GM19239 (cell line): Measurements from ENCODE around the gene BCAN.

Experiments
- DNase-seq: peaks from one replicate; pipeline ENCODE4 v3.0.0; 2011; ENCODE audit warnings: low spot score; ENCODE audit not compliant: insufficient read length
- FAIRE-seq: peaks from 2 replicates; lab custom pipeline; 2011; peaks lifted over from hg19 to GRCh38; lab: Jason Lieb, UNC

The BCAN gene

DNA sequence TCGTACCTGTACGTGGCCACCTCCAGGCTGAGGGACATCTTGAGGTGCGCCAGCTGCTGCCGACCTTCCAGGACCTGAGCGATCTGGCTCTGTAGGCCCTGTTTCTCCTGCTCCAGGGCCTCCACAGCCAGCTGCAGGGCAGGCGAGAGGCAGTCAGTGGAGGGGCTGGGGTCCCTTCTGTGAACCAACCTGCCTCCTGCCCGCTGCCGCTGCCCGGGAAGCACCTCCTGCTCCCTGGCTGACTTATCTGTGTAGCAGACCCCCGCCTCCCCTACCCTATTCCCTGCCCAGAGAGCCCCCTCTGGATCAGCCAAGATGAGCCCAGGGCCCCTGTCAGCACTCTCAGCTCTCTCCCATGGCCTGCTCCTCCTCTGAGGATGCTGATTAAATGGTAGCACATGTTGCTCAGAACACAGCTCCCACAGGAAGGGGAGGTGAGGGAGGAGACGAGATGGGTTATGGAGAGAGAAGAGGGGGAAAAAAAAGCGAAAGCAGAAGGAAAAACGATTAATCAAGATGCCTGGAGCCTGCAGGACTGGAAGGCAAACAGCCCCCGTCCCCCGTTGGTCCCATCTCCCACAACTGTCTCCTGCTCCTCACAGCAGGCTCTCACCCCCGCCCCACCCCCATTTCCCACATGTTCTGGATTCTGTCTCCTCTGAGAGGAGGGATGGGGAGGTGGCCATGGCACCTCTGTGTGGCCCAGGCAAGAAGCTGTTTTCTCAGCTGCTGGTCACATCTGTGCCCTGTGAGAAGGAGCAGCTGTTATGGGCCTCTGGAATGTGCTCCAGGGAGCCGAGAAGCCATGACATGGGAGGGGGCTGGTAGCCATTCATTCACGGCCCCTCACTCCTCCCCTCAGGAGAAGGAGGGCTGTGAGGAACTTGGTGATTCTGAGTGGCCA is 33.5 kb downstream of the BCAN start:
- FAIRE-seq (no peak), DNase-seq (no peak)

DNA sequence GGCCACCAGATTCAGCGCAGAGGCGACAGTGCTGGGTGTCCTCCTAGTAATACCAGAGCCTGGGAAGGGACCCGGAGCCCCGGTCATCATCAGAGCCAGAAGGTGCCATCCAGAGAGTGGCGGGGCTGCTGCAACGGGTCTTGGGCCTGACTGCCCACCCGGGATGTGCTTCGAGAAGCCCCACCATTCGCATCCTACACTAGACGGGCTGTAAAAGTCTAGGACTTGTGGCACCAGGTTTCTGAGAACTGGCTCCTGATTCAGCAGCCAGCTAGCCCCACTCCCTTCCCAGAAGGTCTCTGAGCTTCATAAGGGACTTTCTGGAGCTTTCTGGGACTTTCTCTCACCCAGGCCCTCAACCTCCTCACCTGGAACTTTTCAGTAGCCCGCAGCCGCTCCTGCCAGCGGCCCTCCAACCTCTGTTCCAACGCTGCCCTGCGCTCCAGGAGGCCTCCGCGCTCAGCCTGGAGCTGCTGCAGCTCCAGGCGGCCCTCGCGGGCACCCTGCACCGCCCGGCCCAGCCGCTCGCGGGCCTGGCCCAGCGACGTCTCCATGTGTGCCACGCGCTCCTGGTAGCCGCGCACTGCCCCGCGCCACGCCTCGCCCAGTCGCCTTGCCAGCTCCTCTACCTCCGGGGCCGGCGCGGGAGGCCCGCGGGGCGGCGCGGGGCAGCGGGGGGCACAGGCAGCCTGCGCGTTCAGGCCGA is 34.4 kb downstream of the BCAN start:
- FAIRE-seq (no peak), DNase-seq (no peak)

DNA sequence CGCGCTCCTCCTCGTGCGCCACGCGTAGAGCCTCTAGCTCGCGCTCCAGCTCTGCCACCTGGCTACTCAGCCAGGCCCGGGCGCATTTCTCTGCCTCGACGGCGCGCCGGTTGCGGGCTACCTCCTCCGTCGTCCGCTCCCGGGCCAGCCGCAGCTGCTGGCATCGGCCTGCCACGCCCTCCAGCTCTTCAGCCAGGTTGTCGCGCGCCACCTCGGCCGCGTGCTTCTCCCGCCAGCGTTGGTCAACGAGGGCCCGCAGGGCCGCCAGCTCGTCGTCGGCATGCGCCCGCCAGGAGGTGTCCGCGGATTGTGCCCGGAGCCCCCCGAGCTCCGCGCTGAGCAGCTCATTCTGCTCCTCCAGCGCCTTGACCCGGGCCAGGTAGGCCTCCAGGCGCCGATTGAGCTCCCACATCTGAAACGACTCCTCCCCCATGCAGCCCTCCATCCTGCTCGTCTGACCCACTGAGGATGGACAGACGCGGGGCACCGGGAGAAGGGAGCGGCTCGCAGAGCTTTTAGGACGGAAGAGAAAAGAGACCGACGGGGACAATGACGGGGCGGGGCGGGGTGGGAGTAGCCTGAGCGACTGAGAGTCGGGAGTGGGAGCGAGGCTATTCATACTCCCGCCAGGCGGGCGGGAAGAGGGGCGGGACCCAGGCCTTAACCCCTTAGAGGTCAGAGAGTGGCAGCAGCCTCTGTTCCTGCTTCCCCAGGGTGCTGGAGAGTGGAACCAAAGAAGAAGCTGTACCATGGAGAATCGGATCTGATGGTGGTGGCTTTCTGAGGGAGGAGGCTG is 35.1 kb downstream of the BCAN start, which contains the start of gene NES:
Gene NES, minus strand, starts transcription at position 588 of the 796 bp plus-strand sequence. Its CDS starts 143 bp downstream, at position 445.
- DNase-seq: no peak

DNA sequence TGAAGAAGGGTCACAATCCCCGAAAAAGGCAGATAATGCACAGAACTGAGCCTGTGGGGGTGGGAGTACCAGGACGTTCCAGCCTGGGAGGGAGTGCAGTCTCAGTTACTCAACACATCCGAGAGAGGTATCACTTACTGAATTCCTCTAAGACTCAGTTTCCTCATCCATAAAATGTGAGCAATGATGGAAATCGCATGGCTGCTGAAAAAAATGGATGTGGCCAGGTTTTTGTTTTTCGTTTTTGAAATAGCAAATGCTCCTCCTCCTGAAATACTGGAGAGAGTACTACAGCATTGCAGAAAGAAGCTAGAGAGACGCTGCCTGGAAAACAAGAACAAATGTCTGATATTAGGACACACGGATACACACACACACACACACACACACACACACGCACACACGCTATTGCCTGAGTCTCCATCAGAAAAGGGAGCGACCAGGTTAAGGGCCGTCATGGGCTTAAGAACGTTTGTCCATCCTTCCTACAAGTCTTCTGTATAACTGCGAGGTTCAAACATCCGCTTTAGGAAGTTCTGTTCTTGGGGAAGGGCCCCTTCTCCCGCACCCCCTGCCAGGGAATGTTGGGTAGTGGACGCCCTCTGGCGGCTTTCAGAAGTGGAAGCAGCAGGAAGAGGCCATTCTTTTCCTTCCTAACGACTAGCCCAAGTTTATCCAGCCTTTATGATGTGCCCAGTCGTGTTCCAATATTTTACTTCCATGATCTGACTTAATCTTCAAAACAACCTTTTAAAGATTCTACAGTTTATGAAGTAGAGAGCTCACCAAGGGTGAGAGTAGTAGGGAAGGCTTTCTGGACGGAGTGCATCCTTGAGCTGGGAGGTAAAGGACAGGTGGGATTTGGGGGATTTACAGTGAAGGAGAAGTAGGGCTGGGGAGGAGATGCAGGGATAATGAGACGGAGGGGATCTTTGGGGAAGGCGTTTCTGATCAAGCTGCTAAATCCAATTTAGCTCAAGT is 36.0 kb downstream of the BCAN start:
- peak; percentile 82 for FAIRE-seq
- peak; percentile 58 for DNase-seq

More for the DNA sequence above, 35.1 kb downstream of the BCAN start, which contains the start of gene NES:
- no peak for FAIRE-seq

DNA sequence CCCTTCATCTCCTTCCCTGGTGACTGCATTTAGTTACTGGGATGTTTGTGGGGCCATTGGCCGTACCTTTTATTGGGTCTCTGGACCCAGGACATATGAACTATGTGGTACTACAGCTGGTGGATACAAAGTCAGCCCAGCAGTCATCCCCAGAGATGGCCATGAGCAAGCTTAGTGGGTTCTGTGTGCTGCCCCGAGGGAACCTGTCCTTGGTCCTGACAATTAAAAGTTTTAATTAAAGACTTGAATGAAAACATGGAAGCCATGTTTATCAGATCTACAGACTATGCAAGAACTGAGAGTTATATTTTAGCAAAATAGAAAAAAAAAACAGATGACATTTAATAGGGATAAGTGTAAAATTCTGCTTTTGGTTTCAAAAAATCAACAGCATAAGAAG is 38.1 kb downstream of the BCAN start:
- DNase-seq: no peak
- no peak for FAIRE-seq

DNA sequence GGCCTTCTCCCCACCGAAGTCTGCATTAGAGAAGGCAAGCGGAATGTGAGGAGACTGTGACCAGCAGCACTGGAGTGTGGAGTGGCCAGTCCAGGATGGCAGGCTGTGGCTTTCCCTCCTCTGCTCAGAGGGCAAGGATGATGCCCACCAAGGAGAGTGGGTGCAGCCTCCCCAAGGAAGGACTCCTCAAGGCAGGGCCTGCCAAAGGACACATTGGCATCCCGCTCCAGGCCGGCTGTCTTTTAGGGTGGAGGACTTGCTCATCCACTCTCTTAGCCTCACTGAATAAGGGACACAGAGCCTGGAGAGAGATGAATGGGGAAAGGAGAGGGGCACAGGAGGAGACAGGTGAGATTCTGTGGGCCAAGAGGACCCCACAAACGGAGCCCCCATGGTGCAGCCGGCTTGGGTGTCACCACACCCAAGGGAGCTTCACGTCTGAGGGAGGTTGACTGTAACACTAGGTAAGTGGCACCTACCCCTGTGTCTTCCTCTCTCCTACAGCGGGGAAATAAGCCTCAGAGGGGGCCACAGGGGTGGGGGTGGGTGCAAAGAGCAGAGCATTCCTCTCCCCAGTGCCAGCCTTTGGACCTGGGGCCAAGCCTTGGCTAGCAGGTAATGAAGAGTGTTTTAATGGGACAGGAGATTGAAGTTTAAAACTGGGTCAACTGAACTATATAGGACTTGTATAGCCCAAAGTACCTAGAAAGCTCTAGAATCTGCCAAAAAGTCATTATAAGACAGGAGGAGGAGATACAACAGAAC is 39.5 kb downstream of the BCAN start:
- no peak for DNase-seq
- FAIRE-seq: no peak

DNA sequence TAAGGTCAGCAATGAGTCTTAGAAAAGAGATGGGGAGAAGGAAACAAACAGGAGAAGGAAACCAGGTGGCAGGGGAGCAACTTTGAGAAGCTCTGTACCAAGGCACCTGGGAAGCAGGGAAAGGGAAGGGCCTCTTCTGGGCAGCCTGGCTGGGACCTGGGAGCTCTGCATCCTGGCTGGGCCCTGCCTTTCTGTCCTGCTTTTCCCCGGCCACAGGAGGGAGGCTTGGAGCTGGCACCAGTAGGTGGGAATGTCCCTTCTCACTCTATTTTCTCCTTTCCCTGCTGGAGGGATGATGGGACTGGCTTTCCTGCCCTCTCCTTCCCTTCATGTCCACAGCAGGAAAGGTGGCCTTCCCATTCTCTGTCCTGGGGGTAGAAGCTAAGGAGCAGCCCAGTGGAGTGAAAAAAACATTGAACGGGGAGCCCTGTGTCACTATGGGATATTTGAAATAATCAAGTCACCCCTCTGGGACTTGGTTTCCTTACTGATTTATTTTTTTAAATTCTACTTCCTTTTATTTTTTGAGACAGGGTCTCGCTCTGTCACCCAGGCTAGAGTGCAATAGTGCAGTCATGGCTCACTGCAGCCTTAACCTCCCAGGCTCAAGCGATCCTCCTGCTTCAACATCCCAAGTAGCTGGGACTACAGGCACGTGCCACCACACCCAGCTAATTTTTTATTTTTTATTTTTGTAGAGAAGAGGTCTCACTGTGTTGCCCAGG is 40.4 kb downstream of the BCAN start:
- DNase-seq: no peak
- FAIRE-seq: no peak

DNA sequence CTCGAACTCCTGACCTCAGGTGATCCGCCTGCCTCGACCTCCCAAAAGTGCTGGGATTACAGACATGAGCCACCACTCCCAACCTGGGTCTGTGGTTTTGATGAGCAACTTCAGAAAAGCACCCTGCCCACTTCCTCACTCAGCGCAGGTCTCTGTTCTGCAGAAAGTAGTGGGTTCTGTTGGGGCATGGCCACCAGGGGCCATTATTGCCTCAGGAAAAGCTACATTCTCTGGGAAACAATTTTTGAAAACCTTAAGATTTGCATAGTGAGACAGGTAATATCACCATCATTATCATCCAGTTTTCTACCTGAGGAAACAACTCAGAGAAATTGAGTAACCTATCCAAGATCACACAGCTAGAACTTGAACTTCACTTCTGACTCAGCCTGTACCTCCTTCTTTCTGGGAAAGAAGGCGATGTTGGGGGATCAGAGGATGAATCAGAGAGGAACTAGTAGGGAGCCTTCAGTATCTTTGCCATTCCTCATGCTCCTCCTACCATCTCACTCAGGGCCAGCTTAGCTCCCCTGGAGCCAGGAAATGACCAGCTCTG is 42.4 kb downstream of the BCAN start:
- no peak for DNase-seq
- FAIRE-seq: no peak

DNA sequence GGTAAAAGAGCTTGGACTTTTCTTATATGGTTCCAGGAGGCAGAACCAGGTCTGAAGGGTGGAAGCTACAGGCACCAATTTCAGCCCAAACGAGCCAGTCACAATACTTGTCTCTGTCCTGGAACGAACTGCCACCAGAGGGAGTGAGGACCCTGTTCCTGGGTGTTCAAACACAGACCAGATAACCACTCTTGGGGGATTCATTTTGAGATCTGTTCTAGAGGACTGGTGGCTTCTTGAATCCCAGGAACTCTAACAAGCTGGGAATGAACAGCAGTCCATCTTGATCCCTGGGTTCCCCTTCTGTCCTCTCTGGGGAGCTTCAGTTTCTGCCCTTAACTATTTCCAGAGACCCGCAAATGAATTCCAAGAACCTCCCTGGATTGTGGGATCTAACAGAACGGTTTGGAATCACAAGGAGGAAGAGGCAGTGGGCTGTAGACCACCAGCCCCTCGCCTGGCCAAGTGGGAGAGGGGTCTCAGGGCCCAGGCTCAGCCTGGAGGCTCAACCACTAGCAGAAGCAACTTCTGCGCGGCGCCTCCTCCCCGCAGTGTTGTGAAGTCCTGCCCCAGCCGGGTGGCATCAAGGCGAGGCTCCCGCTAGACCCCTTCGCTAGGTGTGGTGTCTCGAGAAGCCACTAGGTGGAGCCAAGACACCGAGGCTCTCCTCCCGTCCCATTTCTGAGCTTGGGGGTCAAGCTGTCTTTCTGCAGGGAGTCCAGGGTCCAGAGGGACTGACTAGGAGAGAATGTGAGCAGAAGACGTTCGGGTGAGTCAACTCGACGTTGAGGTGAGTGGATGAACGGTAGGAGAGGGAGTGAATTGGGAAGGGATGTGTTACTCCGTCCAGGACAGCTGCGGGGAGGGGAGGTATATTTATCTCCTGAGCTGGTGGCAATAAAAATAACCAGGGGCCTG is 47.4 kb downstream of the BCAN start:
- DNase-seq (peak; percentile 88), FAIRE-seq (peak; percentile 79)

DNA sequence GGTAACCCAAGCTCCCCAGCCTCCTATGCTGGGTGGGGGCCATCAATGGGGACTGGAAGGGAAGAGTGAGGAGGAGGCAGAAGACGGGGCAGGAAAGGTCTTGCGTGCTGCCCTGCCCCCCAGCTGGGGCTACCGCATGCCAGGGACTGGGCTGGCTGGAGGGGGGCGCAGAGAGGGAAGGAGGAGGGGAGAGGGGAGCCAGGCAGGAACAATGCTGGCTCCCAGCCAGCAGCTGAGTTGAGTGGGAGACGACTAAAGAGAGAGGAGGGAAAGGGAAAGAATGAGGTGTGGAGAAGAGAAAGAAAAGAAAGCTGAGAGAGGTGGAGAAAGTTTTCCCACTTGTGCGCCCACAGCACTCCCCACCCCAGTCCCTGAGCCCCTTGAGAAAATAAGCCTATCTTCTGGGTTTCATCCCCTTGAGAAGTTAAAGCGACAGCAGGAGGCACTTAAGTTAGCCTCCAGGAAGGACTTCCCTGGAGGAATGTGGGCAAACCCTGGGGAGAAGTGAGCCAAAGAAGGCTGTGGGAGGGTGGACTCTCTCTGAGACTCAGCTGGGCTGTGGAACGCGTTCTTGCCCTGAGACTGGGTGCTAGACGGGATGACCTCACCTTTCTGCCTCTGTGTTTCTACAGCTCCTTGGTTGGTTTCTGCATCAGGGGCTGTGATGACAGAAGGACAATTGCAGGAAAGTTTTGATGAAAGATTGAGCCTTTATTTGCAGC is 48.2 kb downstream of the BCAN start:
- no peak for DNase-seq
- no peak for FAIRE-seq

DNA sequence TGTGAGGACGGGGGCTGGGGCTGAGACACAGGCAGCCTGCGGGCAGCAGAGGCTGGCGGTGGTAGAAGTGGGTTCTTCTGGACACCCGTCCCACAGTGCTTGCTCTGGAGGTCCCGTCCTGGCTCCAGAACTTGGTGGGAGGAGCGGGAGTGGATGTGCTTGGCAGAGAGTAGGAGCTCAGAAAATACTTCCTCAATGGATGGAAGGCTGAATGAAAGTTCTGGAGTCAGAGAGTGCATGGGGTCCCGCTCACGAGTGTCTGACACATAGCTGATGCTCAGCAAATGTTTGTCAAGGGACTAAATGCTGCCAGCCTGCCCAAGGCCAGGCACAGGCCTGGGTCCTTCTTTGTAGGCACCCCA is 48.7 kb downstream of the BCAN start:
- no peak for FAIRE-seq
- DNase-seq: no peak

DNA sequence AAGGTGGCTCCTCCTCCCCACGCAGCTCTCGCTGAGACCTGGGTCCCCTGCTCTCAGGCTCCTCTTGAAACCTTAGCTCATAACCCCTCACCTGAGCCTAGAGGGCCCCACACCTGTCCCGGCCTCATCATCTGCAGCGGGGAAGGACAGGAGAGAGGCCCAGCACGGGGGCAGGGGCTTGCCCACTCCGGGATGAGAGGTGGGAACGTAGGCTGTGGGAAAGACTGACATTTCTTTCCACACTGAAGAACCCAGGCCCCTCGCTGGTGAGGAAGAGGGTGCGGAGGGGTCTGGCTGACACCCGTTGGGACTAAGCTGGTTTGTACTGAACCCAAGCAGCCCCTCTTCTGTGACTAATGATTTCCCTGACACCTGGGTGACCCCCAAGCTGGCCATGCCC is 49.3 kb downstream of the BCAN start:
- FAIRE-seq (no peak), DNase-seq (no peak)

DNA sequence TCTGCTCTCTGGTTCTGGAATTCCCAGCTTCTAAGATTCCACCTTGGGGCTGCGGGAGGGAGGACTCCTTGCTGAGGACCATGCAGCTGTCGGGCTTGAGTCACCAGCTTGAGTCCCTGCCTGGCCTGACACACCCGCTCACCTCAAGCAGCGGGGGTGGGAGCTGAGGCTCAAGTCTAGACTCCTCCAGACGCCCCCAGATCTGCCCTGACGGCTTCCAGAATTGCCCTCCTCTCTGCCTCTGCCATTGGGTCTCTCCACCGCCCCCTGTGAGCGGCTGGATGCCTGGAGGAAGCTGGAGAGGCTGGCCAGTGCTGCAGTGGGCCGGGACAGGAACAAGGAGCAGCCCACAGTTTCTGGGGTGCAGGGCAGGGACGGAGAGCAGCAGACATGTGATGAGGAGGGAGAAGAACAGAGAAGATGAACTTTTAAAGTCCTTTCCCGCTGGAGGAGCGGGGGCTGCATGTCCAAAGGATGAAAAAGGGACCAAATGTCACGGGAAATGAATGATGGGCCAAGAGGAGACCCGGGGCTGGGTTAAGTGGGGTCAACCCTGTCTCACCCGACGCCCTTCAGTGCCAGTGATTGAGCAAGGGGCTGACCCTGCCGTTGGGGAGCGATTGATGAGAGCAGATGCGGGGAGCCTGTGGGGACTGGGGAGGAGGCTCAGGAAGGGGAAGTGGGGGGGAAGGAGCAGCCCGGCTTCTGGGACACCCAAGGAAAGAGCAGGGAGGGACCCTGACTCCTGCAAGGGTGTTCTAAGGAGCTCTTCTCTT is 49.9 kb downstream of the BCAN start:
- FAIRE-seq (no peak), DNase-seq (no peak)

DNA sequence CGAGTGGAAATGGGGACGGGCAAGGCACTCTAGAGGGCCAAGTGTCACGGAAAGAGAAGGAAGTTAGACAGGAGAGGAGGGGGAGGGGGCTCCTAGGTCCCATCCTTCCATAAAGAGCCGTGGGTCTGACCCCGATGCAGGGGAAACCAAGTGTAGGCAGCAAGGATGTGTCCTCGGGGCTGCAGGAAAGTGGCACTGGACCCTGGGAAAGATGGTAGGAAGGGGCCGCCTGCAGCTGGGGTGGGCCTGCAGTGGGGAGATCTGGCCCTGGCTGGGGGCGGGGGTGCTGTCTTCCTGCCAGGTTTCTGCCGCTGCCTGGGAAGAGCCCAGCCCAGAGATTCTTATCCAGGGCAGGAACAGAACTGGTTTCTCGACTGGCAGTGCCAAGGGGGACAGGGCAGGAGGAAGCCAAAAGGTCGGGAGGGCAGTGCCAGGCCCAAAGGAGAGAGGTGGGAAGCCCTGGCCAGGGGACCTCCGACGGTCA is 50.6 kb downstream of the BCAN start:
- DNase-seq: no peak
- no peak for FAIRE-seq
